Pancreas (tissue), 10 donors: ENCODE results near the gene GPC3. TPM values are rescaled to one million over a fixed set of nuclear protein-coding genes. Genes with fewer than 3 reads are reported as not detected.
A peak's percentile ranks its signal among the peaks of the same experiment; 100 is the strongest.

Experiments
- ATAC-seq, 4 donors: fragments of 200-7000 bp; cut with Tn5 transposase; one replicate each; pipeline versions ENCODE4 v1.8.0 to v1.9.1; 2020; ENCODE audit warnings: mild to moderate bottlenecking in 4 of 4, moderate library complexity in 4 of 4
- DNase-seq, 6 donors: peaks; one replicate each; pipeline ENCODE4 v3.0.0-alpha.2; 2020
- FAIRE-seq: peaks from 2 replicates; lab custom pipeline; 2012; peaks lifted over from hg19 to GRCh38; lab: Jason Lieb, UNC
- H3K27ac ChIP-seq, 4 donors: fragments of 200-600 bp; sonication (generic); 1 replicate in 3 of 4; 2 replicates in 1 of 4; pipeline versions ENCODE4 v1.5.0 to v1.8.0; 2020
- H3K27me3 ChIP-seq, 4 donors: fragments of 200-600 bp; one replicate each; pipeline ENCODE4 v1.8.0; 2021
- H3K36me3 ChIP-seq, 3 donors: fragments of 200-600 bp; sonication (generic) in 1 of 3; one replicate each; pipeline versions ENCODE4 v1.5.0 to v1.8.0; 2020 to 2021
- H3K4me1 ChIP-seq, 3 donors: fragments of 200-600 bp; one replicate each; pipeline ENCODE4 v1.8.0; 2021
- H3K4me3 ChIP-seq, 4 donors: fragments of 200-600 bp; sonication (generic) in 2 of 4; one replicate each; pipeline versions ENCODE4 v1.5.0 to v1.8.0; 2020 to 2021
- H3K9me3 ChIP-seq, 4 donors: fragments of 200-600 bp; one replicate each; pipeline ENCODE4 v1.8.0; 2021
- CTCF ChIP-seq, 4 donors: fragments of 200-600 bp; sonication (generic) in 3 of 4; IDR thresholded peaks; one replicate each; pipeline versions ENCODE4 v1.5.0 to v1.8.0; 2021; ENCODE audit warnings: antibody characterized with exemption in 4 of 4
- WGBS, 2 donors: extraction: QIAGEN DNeasy Blood & Tissue Kit; methylation state at CpG; one replicate each; pipeline ENCODE4 v1.1.7; 2013; 5-methylcytosine and 5-hydroxymethylcytosine counted together
- intact Hi-C, 3 donors: fragments of 100-400 bp; cut with DNase I; formaldehyde crosslinking; loops; one replicate each; pipeline versions ENCODE4 v1.11.1 to v1.14.2; 2022
- polyA plus RNA-seq, 2 donors: library from polyadenylated mRNA; stranded (reverse); fragments of 200-250 nt; gene quantifications; one replicate each; pipeline ENCODE4 v1.2.3, GENCODE V29; 2013
- total RNA-seq, 6 donors: library from RNA; stranded (reverse); fragmentation: NEBNext Ultra II Directional in 4 of 6; extraction: Animal tissue kit (Norgen Biotek cat#: 25700) in 4 of 6; gene quantifications; one replicate each; pipeline versions ENCODE4 v1.2.1 to v1.2.4, GENCODE V29; 2021 to 2023
- donor health status: healthy with polysubstance abuse.
- donor health status: DM: no; HTN: no; CAD: no; lungs with moderate emphysema.
- donor health status: DM: no; HTN: no; CAD: no.
- donor health status: control.
- donor health status: control.
- donor health status: Bipolar disorder and iron deficiency.
- donor health status: DM: yes; HTN: yes; CAD: no.
- donor health status: DM: no; HTN: no; CAD: no.
- donor health status: DM: no; HTN: no; CAD: no.
- donor health status: DM: yes; HTN: yes; CAD: no.

The GPC3 gene
- total and polyA plus RNA-seq, 8 donors, result 0.95 to 18.6 (median 2.7) TPM

GRCh38 chrX:133786382-133786781 is 199.0 kb downstream of the GPC3 start:
- FAIRE-seq, result no peak
- Histone ChIP-seq H3K27me3 (peaks cover 0 to 5% (median 0%) of the 10 kb centered on the region in 4 donors), H3K36me3 (no peaks in the 10 kb centered on the region), H3K4me1 (no peaks in the 10 kb centered on the region), H3K9me3 (no peaks in the 10 kb centered on the region), H3K27ac (no peak overlapping the region), H3K4me3 (no peak overlapping the region)
- no peak for DNase-seq
- WGBS, 2 donors, result 87 to 92% methylated on average over 8 of the region's 8 CpGs
- no peak for TF ChIP-seq CTCF (IDR thresholded peaks at IDR 0.05)
- ATAC-seq, result no peak
- intact Hi-C loops, result no loop called here

- no peak for DNase-seq
- no peak for FAIRE-seq
- WGBS, 2 donors, result 32 to 33% methylated on average over 2 of the region's 2 CpGs
- peak in 1 of 4 donors; percentile 15 for ATAC-seq
- Histone ChIP-seq H3K27me3 (peaks cover 0 to 5% (median 0%) of the 10 kb centered on the region in 4 donors), H3K9me3 (no peaks in the 10 kb centered on the region), H3K4me3 (no peak overlapping the region), H3K36me3 (no peaks in the 10 kb centered on the region), H3K27ac (no peak overlapping the region), H3K4me1 (no peaks in the 10 kb centered on the region)
- no peak for TF ChIP-seq CTCF (IDR thresholded peaks at IDR 0.05)
- intact Hi-C loops, result no loop called here
Observed at GRCh38 chrX:133783274-133783673, 202.1 kb downstream of the GPC3 start.

GRCh38 chrX:133781174-133781573 is 204.2 kb downstream of the GPC3 start:
- peaks cover 0 to under 1% (median 0%) of the 10 kb centered on the region in 4 donors for H3K27me3 ChIP-seq
- ATAC-seq (no peak), FAIRE-seq (no peak), DNase-seq (no peak)
- no peak overlapping the region for H3K4me3 ChIP-seq
- H3K27ac ChIP-seq, result no peak overlapping the region
- intact Hi-C loops, result no loop called here
- no peaks in the 10 kb centered on the region for H3K9me3 ChIP-seq
- TF ChIP-seq CTCF (IDR thresholded peaks at IDR 0.05), result no peak
- no peaks in the 10 kb centered on the region for H3K36me3 ChIP-seq
- H3K4me1 ChIP-seq, result no peaks in the 10 kb centered on the region
- WGBS, 2 donors, result 80 to 90% methylated on average over 1 of the region's 1 CpG

- no peaks in the 10 kb centered on the region for H3K9me3 ChIP-seq
- no peaks in the 10 kb centered on the region for H3K4me1 ChIP-seq
- no peak overlapping the region for H3K4me3 ChIP-seq
- DNase-seq (peak in 3 of 6 donors; percentile 13 to 72 (median 18)), FAIRE-seq (no peak), ATAC-seq (peak in 2 of 4 donors; percentile 36 to 38)
- no peak overlapping the region for H3K27ac ChIP-seq
- no peaks in the 10 kb centered on the region for H3K27me3 ChIP-seq
- intact Hi-C loops, result no loop called here
- WGBS, 2 donors, result 35 to 44% methylated on average over 7 of the region's 7 CpGs
- TF ChIP-seq CTCF (IDR thresholded peaks at IDR 0.05), result peak; percentile 11 to 54 (median 30)
- no peaks in the 10 kb centered on the region for H3K36me3 ChIP-seq
Observed at GRCh38 chrX:133776072-133776471, 209.3 kb downstream of the GPC3 start.

- FAIRE-seq (no peak), ATAC-seq (no peak), DNase-seq (no peak)
- Histone ChIP-seq H3K4me1 (no peaks in the 10 kb centered on the region), H3K27ac (no peak overlapping the region), H3K36me3 (no peaks in the 10 kb centered on the region), H3K9me3 (no peaks in the 10 kb centered on the region), H3K27me3 (peaks cover 0 to 3% (median 0%) of the 10 kb centered on the region in 4 donors), H3K4me3 (no peak overlapping the region)
- intact Hi-C loops, result no loop called here
- TF ChIP-seq CTCF (IDR thresholded peaks at IDR 0.05), result no peak
- WGBS, 2 donors, result 73 to 83% methylated on average over 1 of the region's 1 CpG
Observed at GRCh38 chrX:133774807-133775206, 210.6 kb downstream of the GPC3 start.
